Left kidney (tissue), 2 donors: ENCODE measurements around the gene CDK5RAP3. TPM values are rescaled to one million over a fixed set of nuclear protein-coding genes. Genes with fewer than 3 reads are reported as not detected.
"Not testable (repeated sequence)": the region's sequence is repeated elsewhere in the genome, so short reads cannot be mapped to it uniquely, and the experiment has no call there.

Experiments used
- DNase-seq: peaks from one replicate; pipeline ENCODE4 v3.0.0-alpha.2; 2013
- polyA plus RNA-seq: library from polyadenylated mRNA; unstranded; fragments of 120-200 nt; gene quantifications from one replicate; pipeline ENCODE4 v1.2.1, GENCODE V29; 2013; ENCODE audit not compliant: insufficient read length

CDK5RAP3 gene
- polyA plus RNA-seq, 1 donor = 186 TPM

DNA sequence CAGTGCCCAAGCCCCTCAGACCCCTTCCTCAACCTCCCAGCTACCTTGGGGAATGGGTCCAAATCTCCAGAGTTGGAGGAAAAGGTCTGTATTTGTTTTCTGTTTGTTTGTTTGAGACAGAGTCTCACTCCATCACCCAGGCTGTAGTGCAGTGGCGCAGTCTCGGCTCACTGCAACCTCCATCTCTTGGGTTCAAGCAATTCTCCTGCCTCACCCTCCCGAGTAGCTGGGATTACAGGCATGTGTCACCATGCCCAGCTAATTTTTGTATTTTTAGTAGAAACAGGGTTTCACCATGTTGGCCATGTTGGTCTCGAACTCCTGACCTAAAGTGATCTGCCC is 46.9 kb downstream of the CDK5RAP3 start:
- DNase-seq = not testable (repeated sequence)

DNA sequence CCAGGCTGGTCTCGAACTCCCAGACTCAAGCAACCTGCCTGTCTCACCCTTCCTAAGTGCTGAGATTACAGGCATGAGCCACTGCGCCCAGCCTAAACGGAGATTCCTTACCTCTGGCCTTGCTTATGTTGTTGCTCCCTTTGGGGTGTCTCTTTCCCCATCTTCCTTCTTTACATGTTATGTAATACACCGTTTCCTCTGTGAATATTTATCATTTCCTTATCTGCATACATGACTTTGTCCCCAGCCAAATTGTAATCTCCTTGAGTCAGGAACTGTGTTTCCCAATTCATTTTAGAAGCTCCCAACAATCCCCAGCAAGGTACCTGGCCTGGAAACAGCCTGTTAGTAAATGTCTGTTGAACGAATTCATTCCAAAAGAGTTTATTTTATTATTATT is 51.0 kb downstream of the CDK5RAP3 start:
- DNase-seq = no peak

DNA sequence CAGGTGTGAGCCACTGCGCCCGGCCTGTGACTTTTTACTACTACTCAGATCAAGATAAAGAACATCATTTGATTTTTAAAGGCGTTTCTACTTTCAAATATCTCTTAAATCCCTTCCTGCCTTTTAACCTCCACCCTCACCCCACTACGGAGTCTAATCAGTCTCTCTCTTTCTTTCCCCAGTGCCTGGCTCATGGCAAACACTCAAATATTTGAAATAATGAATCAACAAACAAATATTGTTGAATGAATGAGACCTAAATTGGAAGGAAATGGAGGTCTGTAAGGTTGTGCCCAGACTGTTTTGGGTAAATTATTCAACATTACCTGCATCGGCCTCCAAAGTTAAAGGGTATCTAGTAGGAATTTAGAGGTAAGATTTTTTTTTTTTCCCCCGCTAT is 52.0 kb downstream of the CDK5RAP3 start:
- no peak for DNase-seq

DNA sequence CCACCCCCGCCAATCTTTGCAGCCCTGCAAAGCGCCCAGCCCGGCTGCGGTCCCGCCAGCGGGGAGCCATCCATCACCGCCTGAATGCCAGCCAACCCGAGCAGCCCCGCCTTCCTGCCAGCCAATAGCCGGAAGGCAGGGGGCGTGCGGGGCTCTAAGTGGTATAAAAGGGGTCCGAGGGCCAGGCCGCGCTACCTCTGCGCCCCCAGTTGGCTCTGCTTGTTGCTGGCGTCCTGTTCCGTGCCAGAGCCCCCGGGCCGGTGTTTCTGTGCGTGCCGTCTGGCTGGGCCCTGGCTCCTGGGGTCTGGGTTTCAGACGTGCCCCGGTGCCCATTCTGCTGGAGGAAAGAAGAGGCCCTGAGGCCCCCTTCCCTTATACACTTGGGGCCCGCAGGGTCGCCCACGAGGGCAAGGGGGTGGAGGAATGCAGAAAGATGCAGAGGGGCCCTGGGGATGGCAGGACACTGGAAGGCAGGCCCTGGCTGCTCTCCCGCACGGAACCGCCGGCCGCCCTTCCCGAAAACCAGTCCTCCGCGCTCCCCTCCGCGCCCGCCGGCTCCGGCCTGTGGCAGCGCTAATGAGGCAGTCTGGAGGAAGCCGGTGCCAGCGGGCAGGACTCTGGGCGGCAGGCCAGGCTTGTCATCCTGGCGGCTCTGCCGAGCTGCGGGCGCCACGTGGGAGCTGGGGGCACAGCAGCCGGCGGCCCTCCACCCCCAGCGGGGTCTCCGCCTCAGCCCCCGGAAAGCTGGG is 52.7 kb downstream of the CDK5RAP3 start:
- DNase-seq = peak; percentile 59

- no peak for DNase-seq
Measured at GRCh38 chr17:48024149-48025039, 53.5 kb downstream of the CDK5RAP3 start.

GRCh38 chr17:48025040-48025903 is 54.4 kb downstream of the CDK5RAP3 start:
- DNase-seq = peak; percentile 94

DNA sequence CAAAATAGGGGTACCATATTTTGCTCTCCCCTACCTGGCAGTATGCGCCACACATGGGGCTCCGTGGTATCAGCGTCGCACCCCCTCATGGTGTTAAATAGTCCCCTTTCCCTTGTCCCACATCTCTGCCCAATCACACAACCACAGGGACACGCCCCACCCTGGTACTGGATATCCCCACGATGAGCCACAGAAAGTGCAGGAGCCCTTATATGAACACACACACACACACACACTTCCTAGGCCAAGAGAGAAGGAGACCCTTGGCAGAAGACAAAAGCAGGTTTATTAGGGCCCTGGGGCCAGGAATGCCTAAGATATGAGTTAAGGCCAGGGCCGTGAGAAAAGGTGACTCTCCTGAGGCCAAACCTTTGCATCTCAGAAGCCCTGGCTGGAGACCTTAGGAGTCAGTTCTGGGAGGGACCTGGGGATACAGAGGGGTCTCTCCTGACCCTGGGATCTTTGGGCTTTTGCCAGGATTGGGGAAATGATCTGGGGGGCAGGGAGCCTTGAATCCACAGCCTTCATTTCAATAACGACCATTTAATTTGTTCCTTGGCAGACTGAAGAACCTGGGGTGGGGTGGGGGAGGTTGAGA is 55.1 kb downstream of the CDK5RAP3 start:
- DNase-seq = no peak

- DNase-seq = peak; percentile 93
Measured at GRCh38 chr17:48026502-48027321, 55.8 kb downstream of the CDK5RAP3 start.

GRCh38 chr17:48027322-48027981 is 56.5 kb downstream of the CDK5RAP3 start:
- no peak for DNase-seq

- no peak for DNase-seq
Measured at GRCh38 chr17:48028736-48029135, 57.8 kb downstream of the CDK5RAP3 start.

- no peak for DNase-seq
Measured at GRCh38 chr17:48030531-48030930, 59.6 kb downstream of the CDK5RAP3 start.

Other genes starting within 250 kb of the CDK5RAP3 start
- gene TBX21, start 237.9 kb upstream of the CDK5RAP3 start, polyA plus RNA-seq = 0.08 TPM
- 16.7 TPM for gene OSBPL7, start 149.3 kb upstream of the CDK5RAP3 start, polyA plus RNA-seq
- 52.8 TPM for gene MRPL10, start 139.6 kb upstream of the CDK5RAP3 start, polyA plus RNA-seq
- 2.8 TPM for gene LRRC46, start 139.4 kb upstream of the CDK5RAP3 start, polyA plus RNA-seq
- 60.0 TPM for gene SCRN2, start 129.8 kb upstream of the CDK5RAP3 start, polyA plus RNA-seq
- gene SP6, start 120.0 kb upstream of the CDK5RAP3 start, polyA plus RNA-seq = 2.7 TPM
- gene SP2, start 74.9 kb upstream of the CDK5RAP3 start, polyA plus RNA-seq = 26.1 TPM
- gene PNPO, start 29.5 kb upstream of the CDK5RAP3 start, polyA plus RNA-seq = 21.4 TPM
- 17.7 TPM for gene PRR15L, start 13.2 kb upstream of the CDK5RAP3 start, polyA plus RNA-seq
- gene COPZ2, start 66.7 kb downstream of the CDK5RAP3 start, polyA plus RNA-seq = 15.3 TPM
- 218 TPM for gene NFE2L1, start 77.2 kb downstream of the CDK5RAP3 start, polyA plus RNA-seq
- 202 TPM for gene CBX1, start 130.4 kb downstream of the CDK5RAP3 start, polyA plus RNA-seq
- 22.1 TPM for gene SNX11, start 136.7 kb downstream of the CDK5RAP3 start, polyA plus RNA-seq